Ishikawa (cell line): ENCODE data around the gene OR2L8.

Experiments
- CEBPB ChIP-seq: IDR thresholded peaks from 2 replicates; pipeline ENCODE4 v1.6.1; 2012
- CREB1 ChIP-seq: IDR thresholded peaks from 2 replicates; pipeline ENCODE4 v1.6.1; 2012; ENCODE audit warnings: low read depth
- EGR1 ChIP-seq: IDR thresholded peaks from 2 replicates; pipeline ENCODE4 v1.6.1; 2012
- EP300 ChIP-seq: IDR thresholded peaks from 2 replicates; pipeline ENCODE4 v1.6.1; 2012; ENCODE audit warnings: borderline replicate concordance
- FOXM1 ChIP-seq: IDR thresholded peaks from 2 replicates; pipeline ENCODE4 v1.6.1; 2012; ENCODE audit warnings: low read depth, borderline replicate concordance
- MAX ChIP-seq: IDR thresholded peaks from 2 replicates; pipeline ENCODE4 v1.6.1; 2012
- NFIC ChIP-seq: IDR thresholded peaks from 2 replicates; pipeline ENCODE4 v1.6.1; 2012
- RAD21 ChIP-seq: IDR thresholded peaks from 2 replicates; pipeline ENCODE4 v1.6.1; 2012; ENCODE audit warnings: low read depth
- REST ChIP-seq: IDR thresholded peaks from 2 replicates; pipeline ENCODE4 v1.6.1; 2012; ENCODE audit warnings: low read depth, mild to moderate bottlenecking
- TAF1 ChIP-seq: IDR thresholded peaks from 2 replicates; pipeline ENCODE4 v1.6.1; 2012; ENCODE audit warnings: low read depth, mild to moderate bottlenecking
- TCF12 ChIP-seq: IDR thresholded peaks from 2 replicates; pipeline ENCODE4 v1.6.1; 2012; ENCODE audit warnings: low read depth
- TEAD4 ChIP-seq: IDR thresholded peaks from 2 replicates; pipeline ENCODE4 v1.6.1; 2012
- USF1 ChIP-seq: IDR thresholded peaks from 2 replicates; pipeline ENCODE4 v1.6.1; 2012
- YY1 ChIP-seq: IDR thresholded peaks from 2 replicates; pipeline ENCODE4 v1.6.1; 2012; ENCODE audit warnings: low read depth
- ZBTB7A ChIP-seq: IDR thresholded peaks from 2 replicates; pipeline ENCODE4 v1.6.1; 2012; ENCODE audit warnings: low read depth

The OR2L8 gene

GRCh38 chr1:247948558-247948957 lies at the start of gene OR2L8:
TSS of gene OR2L8 (plus strand) at chr1:247948858. CDS start at chr1:247948858, 0 bp downstream.
- TF ChIP-seq CEBPB (no peak), REST (no peak), TAF1 (no peak), TCF12 (no peak), TEAD4 (no peak), NFIC (no peak), YY1 (no peak), MAX (no peak), ZBTB7A (no peak), RAD21 (no peak), EGR1 (no peak), EP300 (no peak), USF1 (no peak), CREB1 (no peak)

GRCh38 chr1:247904122-247904521 lies 44.5 kb upstream of the OR2L8 start:
- no peak for TF ChIP-seq TCF12
- no peak for TF ChIP-seq REST
- no peak for TF ChIP-seq CEBPB
- TF ChIP-seq YY1, result no peak
- no peak for TF ChIP-seq TAF1
- no peak for TF ChIP-seq FOXM1
- no peak for TF ChIP-seq USF1
- TF ChIP-seq RAD21, result no peak
- TF ChIP-seq CREB1, result no peak
- TF ChIP-seq EP300, result no peak

GRCh38 chr1:247905181-247905580 lies 43.5 kb upstream of the OR2L8 start:
- TF ChIP-seq ZBTB7A (no peak), CREB1 (no peak), NFIC (no peak), FOXM1 (no peak), TCF12 (no peak), EP300 (no peak), YY1 (no peak), EGR1 (no peak), CEBPB (no peak), REST (no peak), RAD21 (no peak), MAX (no peak), USF1 (no peak)

GRCh38 chr1:247905910-247906503 lies 42.7 kb upstream of the OR2L8 start:
- no peak for TF ChIP-seq FOXM1
- no peak for TF ChIP-seq YY1
